GM13976 (cell line): ENCODE measurements around the gene SLC6A4.
"Not testable (repeated sequence)": the region's sequence is repeated elsewhere in the genome, so short reads cannot be mapped to it uniquely, and the experiment has no call there.

Experiments used
- DNase-seq: peaks from one replicate; pipeline ENCODE4 v3.0.0; 2012; ENCODE audit warnings: low spot score
- in situ Hi-C: fragments of 300-500 bp; cut with MboI; formaldehyde crosslinking; loops from one replicate; pipeline ENCODE4 v1.12.0; 2022; ENCODE audit warnings: low sequenced_read_pairs, mixed read lengths, inconsistent platforms; ENCODE audit not compliant: unreplicated experiment
- TF ChIP-seq, protein P1 (sequence below): IDR thresholded peaks from 2 replicates; pipeline ENCODE4 v1.5.1; 2012; ENCODE audit warnings: borderline replicate concordance, mild to moderate bottlenecking; ENCODE audit not compliant: insufficient read depth; ENCODE audit errors: extremely low read depth, missing control alignments, control extremely low read depth

Gene SLC6A4

DNA sequence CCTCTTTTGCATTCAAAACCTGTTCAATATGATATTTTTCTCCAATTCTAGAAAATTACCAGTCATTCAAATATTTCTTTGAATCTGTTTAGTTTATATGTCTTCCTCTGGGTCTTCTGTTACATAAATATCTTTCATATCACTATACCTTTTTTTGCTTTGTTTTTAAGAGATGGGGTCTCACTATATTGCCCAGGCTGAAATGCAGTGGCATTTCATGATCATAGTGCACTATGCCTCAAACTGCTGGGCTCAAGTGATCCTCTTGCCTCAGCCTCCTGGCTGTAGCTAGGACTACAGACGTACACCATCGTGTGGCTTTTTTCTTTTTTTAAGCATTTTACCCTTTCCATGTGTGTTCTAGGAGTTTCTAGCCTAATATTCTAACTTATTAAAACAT, 80.1 kb downstream of the SLC6A4 start:
- TF ChIP-seq, protein P1, sequence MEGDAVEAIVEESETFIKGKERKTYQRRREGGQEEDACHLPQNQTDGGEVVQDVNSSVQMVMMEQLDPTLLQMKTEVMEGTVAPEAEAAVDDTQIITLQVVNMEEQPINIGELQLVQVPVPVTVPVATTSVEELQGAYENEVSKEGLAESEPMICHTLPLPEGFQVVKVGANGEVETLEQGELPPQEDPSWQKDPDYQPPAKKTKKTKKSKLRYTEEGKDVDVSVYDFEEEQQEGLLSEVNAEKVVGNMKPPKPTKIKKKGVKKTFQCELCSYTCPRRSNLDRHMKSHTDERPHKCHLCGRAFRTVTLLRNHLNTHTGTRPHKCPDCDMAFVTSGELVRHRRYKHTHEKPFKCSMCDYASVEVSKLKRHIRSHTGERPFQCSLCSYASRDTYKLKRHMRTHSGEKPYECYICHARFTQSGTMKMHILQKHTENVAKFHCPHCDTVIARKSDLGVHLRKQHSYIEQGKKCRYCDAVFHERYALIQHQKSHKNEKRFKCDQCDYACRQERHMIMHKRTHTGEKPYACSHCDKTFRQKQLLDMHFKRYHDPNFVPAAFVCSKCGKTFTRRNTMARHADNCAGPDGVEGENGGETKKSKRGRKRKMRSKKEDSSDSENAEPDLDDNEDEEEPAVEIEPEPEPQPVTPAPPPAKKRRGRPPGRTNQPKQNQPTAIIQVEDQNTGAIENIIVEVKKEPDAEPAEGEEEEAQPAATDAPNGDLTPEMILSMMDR, result no peak
- no peak for DNase-seq
- in situ Hi-C loops, result no loop called here

DNA sequence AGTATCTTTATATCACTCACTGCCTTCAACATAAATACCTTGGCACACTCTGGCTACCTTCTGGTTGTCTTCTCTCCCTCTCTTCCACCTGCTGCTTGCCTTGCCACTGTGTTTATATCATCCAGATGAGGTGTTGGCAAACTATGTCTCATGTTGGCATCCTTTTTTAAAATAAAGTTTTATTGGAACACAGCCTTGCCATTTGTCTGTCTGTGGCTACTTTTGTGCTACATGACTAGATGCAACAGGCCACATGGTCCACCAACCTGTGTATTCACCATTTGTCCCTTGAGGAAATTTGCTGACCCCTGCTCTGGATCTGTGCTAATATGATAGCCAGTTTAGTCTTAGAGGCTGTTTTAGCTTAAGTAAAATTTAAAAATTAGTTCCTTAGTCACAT, 82.0 kb downstream of the SLC6A4 start:
- TF ChIP-seq, protein P1, result no peak
- DNase-seq, result no peak
- in situ Hi-C loops, result no loop called here

DNA sequence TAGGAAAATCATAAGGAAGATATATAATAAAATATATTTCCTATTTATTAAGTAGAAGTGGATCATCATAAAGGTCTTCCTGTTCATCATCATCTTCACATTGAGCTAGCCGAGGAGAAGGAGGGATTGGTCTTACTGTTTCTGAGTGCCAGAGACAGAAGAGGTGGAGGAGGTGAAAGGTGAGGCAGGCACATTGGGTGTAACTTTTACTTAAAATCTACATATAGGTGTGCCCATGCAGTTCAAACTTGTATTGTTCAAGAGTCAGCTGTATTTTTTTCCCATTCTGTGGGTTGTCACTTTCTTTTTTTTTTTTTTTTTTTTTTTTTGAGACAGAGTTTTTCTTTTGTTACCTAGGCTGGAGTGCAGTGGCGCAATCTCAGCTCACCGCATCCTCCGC, 84.0 kb downstream of the SLC6A4 start:
- in situ Hi-C loops, result no loop called here
- DNase-seq, result no peak
- TF ChIP-seq, protein P1, result no peak

DNA sequence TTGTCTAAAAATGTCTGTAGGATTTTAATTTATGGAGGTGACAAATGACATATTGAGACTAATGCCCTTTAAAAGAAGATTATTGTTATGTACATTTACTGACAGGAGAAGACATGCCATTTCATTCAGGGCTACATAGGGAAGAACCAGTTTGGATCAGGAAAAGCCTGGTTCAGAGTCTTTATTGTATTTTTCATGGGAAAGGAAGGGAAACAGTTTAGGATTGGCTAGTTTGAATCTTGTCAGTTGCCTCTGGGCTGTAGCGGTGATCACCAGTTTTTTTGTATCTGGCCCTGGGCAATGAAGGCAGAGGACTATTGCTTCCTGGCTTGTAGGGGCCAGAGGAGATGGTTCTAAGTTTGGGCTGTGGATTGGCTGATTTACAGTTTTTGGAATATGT, 87.1 kb downstream of the SLC6A4 start:
- no peak for DNase-seq
- TF ChIP-seq, protein P1, result no peak
- in situ Hi-C loops, result no loop called here

DNA sequence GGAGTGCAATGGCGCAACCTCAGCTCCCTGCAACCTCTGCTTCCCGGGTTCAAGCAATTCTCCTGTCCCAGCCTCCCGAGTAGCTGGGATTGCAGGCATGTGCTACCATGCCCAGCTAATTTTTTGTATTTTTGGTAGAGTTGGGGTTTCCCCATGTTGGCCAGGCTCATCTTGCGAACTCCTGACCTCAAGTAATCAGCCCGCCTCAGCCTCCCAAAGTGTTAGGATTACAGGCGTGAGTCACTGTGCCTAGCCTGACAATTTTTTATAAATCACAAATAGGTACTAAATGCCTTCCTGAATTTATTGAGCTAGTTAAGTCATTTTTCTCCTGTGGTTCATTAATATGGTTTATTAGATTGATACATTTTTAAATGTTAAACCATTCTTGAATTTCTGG, 87.6 kb downstream of the SLC6A4 start:
- in situ Hi-C loops, DNase-seq: not testable (repeated sequence)
